Tongue (tissue), 2 donors: ENCODE data around the gene CEMIP. TPM values are rescaled to one million over a fixed set of nuclear protein-coding genes. Genes with fewer than 3 reads are reported as not detected.

Experiments used
- DNase-seq: peaks from one replicate; pipeline ENCODE4 v3.0.0-alpha.2; 2015
- total RNA-seq: library from RNA; depleted of rRNA; stranded (reverse); fragments of >200 nt; gene quantifications from one replicate; pipeline ENCODE4 v1.2.3, GENCODE V29; 2014

The CEMIP gene
- total RNA-seq, 1 donor from 2014 or later = 0.82 TPM

- DNase-seq = no peak
These were observed 152.7 kb downstream of the CEMIP start for GRCh38 chr15:80931721-80932512.

- DNase-seq = peak; percentile 32
These were observed 153.3 kb downstream of the CEMIP start for GRCh38 chr15:80932513-80932815.

- DNase-seq = peak; percentile 79
These were observed 153.8 kb downstream of the CEMIP start for GRCh38 chr15:80932989-80933388.

GRCh38 chr15:80934761-80935221, 155.6 kb downstream of the CEMIP start:
- DNase-seq = no peak

- peak; percentile 57 for DNase-seq
These were observed 157.3 kb downstream of the CEMIP start for GRCh38 chr15:80936288-80937078.

- DNase-seq = no peak
These were observed 158.5 kb downstream of the CEMIP start for GRCh38 chr15:80937718-80938117.

- DNase-seq = no peak
These were observed 160.0 kb downstream of the CEMIP start for GRCh38 chr15:80939216-80939615.

GRCh38 chr15:80940331-80940730, 161.2 kb downstream of the CEMIP start:
- no peak for DNase-seq

- DNase-seq = no peak
These were observed 161.7 kb downstream of the CEMIP start for GRCh38 chr15:80940851-80941250.

- DNase-seq = no peak
These were observed 163.1 kb downstream of the CEMIP start for GRCh38 chr15:80942266-80942665.

- no peak for DNase-seq
These were observed 163.8 kb downstream of the CEMIP start for GRCh38 chr15:80942746-80943565.

GRCh38 chr15:80944818-80945217, 165.6 kb downstream of the CEMIP start:
- no peak for DNase-seq

GRCh38 chr15:80945605-80946004, 166.4 kb downstream of the CEMIP start:
- no peak for DNase-seq

- no peak for DNase-seq
These were observed 167.4 kb downstream of the CEMIP start for GRCh38 chr15:80946576-80946975.

- DNase-seq = peak; percentile 54
These were observed 169.6 kb downstream of the CEMIP start for GRCh38 chr15:80948651-80949292.

- DNase-seq = no peak
These were observed 170.6 kb downstream of the CEMIP start for GRCh38 chr15:80949756-80950155.

- no peak for DNase-seq
These were observed 171.3 kb downstream of the CEMIP start for GRCh38 chr15:80950291-80951078.

GRCh38 chr15:80951941-80952340, 172.8 kb downstream of the CEMIP start:
- no peak for DNase-seq

GRCh38 chr15:80953001-80953952, 174.1 kb downstream of the CEMIP start:
- DNase-seq = no peak
